OCI-LY7 (cell line): ENCODE results near the gene CNKSR2. TPM values are rescaled to one million over a fixed set of nuclear protein-coding genes. Genes with fewer than 3 reads are reported as not detected.

ENCODE experiments used
- BruUV-seq: library from RNA; stranded (reverse); fragments of 400-500 nt; replicated peaks from 2 replicates; lab custom pipeline; 2021; lab: Mats Ljungman, UMichigan
- CTCF ChIA-PET: fragments of 300-600 bp; sonication (Branson Sonifier 250); formaldehyde crosslinking; loops from one replicate; lab custom pipeline; 2022; ENCODE audit warnings: antibody characterized with exemption; ENCODE audit not compliant: unreplicated experiment; lab: Charles Lee
- POLR2A ChIA-PET: fragments of 300-600 bp; sonication (Branson Sonifier 250); formaldehyde crosslinking; loops from one replicate; lab custom pipeline; 2022; ENCODE audit warnings: antibody characterized with exemption; lab: Charles Lee
- DNase-seq: peaks from one replicate; pipeline ENCODE4 v3.0.0-alpha.2; 2015; ENCODE audit warnings: low spot score
- H2AFZ ChIP-seq: fragments of 200-600 bp; sonication (generic), shearing (Covaris generic); 2 replicates; pipeline ENCODE4 v1.6.1; 2014; ENCODE audit warnings: mild to moderate bottlenecking, antibody characterized with exemption, low read length, moderate library complexity
- H3K27ac ChIP-seq: fragments of 200-600 bp; sonication (generic); 2 replicates; pipeline ENCODE4 v1.5.1; 2014; ENCODE audit warnings: mixed run types, low read depth, mild to moderate bottlenecking, moderate library complexity, low read length, inconsistent platforms; ENCODE audit not compliant: poor library complexity, severe bottlenecking
- H3K36me3 ChIP-seq: fragments of 200-600 bp; sonication (generic); 2 replicates; pipeline ENCODE4 v1.6.1; 2014; ENCODE audit warnings: mild to moderate bottlenecking, antibody characterized with exemption, low read length, moderate library complexity, mixed read lengths; ENCODE audit not compliant: insufficient read depth
- H3K4me1 ChIP-seq: fragments of 200-600 bp; sonication (generic); 2 replicates; pipeline ENCODE4 v1.5.1; 2014; ENCODE audit warnings: mild to moderate bottlenecking, low read length; ENCODE audit not compliant: insufficient read depth, poor library complexity, severe bottlenecking
- H3K4me2 ChIP-seq: fragments of 200-600 bp; sonication (generic); 2 replicates; pipeline ENCODE4 v1.6.1; 2014; ENCODE audit warnings: mild to moderate bottlenecking, low read length
- H3K4me3 ChIP-seq: fragments of 200-600 bp; sonication (generic); 2 replicates; pipeline ENCODE4 v1.5.1; 2014; ENCODE audit warnings: mild to moderate bottlenecking, low read depth, low read length; ENCODE audit not compliant: poor library complexity, severe bottlenecking
- H3K79me2 ChIP-seq: fragments of 200-600 bp; sonication (generic); 2 replicates; pipeline ENCODE4 v1.6.1; 2016; ENCODE audit warnings: low read depth, mild to moderate bottlenecking, low read length, moderate library complexity, mixed read lengths; ENCODE audit not compliant: insufficient read depth
- H3K9me2 ChIP-seq: fragments of 200-600 bp; sonication (generic); 2 replicates; pipeline ENCODE4 v1.6.1; 2016; ENCODE audit warnings: mild to moderate bottlenecking, low read length, mixed read lengths; ENCODE audit not compliant: insufficient read depth
- H3K9me3 ChIP-seq: fragments of 200-600 bp; sonication (generic); 2 replicates; pipeline ENCODE4 v1.6.1; 2014; ENCODE audit warnings: mild to moderate bottlenecking, mixed run types, low read length, mixed read lengths
- H4K20me1 ChIP-seq: fragments of 200-600 bp; sonication (generic); 2 replicates; pipeline ENCODE4 v1.6.1; 2014; ENCODE audit warnings: mild to moderate bottlenecking, antibody characterized with exemption, low read length, moderate library complexity, mixed read lengths; ENCODE audit not compliant: insufficient read depth
- EZH2phosphoT487 ChIP-seq: fragments of 200-600 bp; sonication (generic); IDR thresholded peaks from 2 replicates; pipeline ENCODE4 v1.6.1; 2018; ENCODE audit warnings: low read depth, borderline replicate concordance, mild to moderate bottlenecking, mixed run types, antibody characterized with exemption, low read length, moderate library complexity, mixed read lengths
- intact Hi-C: fragments of 100-400 bp; cut with micrococcal nuclease; formaldehyde crosslinking; loops from one replicate; pipeline ENCODE4 v1.10.0; 2022; ENCODE audit not compliant: unreplicated experiment
- total RNA-seq, 2 experiments: library from RNA; depleted of rRNA in 1 of 2; stranded (reverse); fragments of >200 nt in 1 of 2; shearing (Covaris generic) in 1 of 2; gene quantifications; 2 replicates each; pipeline ENCODE4 v1.2.3, GENCODE V29; 2014 to 2022
- TF ChIP-seq, protein P1 (sequence below): fragments of 200-600 bp; sonication (generic); conservative IDR thresholded peaks from 2 replicates; pipeline ENCODE4 v1.5.1; 2014; ENCODE audit warnings: mild to moderate bottlenecking, antibody characterized with exemption, low read length, moderate library complexity, mixed read lengths

CNKSR2 gene
- total RNA-seq, 2 experiments from 2014 or later: not detected

DNA sequence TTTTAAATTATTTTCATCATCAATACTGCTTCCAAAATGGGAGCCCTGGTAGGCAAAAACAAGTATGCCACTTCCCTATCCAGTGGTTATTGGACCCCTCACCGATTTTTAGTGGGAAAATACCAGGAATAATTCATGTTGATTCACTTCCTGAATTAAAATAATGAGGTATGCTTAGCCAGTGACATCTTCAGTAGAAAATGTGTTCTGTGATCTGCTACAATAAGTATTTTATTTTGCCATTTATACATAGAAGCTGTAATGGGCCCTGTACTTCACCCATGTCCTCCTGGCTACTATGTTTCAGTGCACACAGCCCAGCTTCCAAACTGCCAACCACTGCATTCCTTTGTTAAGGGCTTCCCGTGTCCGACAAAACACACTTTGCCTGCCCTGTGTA lies 324.9 kb downstream of the CNKSR2 start:
- Histone ChIP-seq H3K4me1 (no peaks in the 10 kb centered on the region), H3K79me2 (no peaks in the 10 kb centered on the region), H2AFZ (no peak overlapping the region), H3K4me3 (no peak overlapping the region), H4K20me1 (no peaks in the 10 kb centered on the region), H3K9me3 (no peaks in the 10 kb centered on the region), H3K36me3 (no peaks in the 10 kb centered on the region), H3K9me2 (no peaks in the 10 kb centered on the region), H3K4me2 (no peak overlapping the region), H3K27ac (no peak overlapping the region)
- no peak for TF ChIP-seq EZH2phosphoT487
- TF ChIP-seq, protein P1, sequence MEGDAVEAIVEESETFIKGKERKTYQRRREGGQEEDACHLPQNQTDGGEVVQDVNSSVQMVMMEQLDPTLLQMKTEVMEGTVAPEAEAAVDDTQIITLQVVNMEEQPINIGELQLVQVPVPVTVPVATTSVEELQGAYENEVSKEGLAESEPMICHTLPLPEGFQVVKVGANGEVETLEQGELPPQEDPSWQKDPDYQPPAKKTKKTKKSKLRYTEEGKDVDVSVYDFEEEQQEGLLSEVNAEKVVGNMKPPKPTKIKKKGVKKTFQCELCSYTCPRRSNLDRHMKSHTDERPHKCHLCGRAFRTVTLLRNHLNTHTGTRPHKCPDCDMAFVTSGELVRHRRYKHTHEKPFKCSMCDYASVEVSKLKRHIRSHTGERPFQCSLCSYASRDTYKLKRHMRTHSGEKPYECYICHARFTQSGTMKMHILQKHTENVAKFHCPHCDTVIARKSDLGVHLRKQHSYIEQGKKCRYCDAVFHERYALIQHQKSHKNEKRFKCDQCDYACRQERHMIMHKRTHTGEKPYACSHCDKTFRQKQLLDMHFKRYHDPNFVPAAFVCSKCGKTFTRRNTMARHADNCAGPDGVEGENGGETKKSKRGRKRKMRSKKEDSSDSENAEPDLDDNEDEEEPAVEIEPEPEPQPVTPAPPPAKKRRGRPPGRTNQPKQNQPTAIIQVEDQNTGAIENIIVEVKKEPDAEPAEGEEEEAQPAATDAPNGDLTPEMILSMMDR: no peak
- BruUV-seq: no TSS peak
- DNase-seq: no peak
- POLR2A ChIA-PET: no interaction called here
- intact Hi-C loops: no loop called here
- CTCF ChIA-PET: no interaction called here

DNA sequence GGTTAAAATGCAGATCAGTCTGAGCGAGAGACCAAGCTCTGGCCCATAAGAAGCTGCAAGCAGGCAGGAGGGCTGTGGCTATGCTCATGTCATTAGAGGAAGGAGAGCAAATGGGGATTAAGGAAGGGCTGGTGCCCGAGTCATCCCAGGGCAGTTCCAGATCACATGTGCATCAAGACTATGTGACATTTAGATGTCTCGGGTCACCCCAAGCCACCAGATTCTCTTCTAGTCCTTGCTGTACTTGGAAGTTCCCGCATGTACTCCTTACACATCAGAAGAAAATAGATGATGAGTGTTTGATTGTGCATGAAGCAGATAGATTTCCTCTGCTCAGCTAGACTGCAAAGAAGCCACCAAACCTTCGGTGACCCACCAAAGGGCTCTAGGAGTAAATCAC lies 326.1 kb downstream of the CNKSR2 start:
- intact Hi-C loops: no loop called here
- CTCF ChIA-PET: no interaction called here
- no peak for DNase-seq
- Histone ChIP-seq H3K9me3 (no peaks in the 10 kb centered on the region), H4K20me1 (no peaks in the 10 kb centered on the region), H3K4me3 (no peak overlapping the region), H3K4me2 (no peak overlapping the region), H3K79me2 (no peaks in the 10 kb centered on the region), H3K36me3 (no peaks in the 10 kb centered on the region), H3K9me2 (no peaks in the 10 kb centered on the region), H3K27ac (no peak overlapping the region), H2AFZ (no peak overlapping the region), H3K4me1 (no peaks in the 10 kb centered on the region)
- POLR2A ChIA-PET: no interaction called here
- no TSS peak for BruUV-seq
- TF ChIP-seq, protein P1: no peak
- no peak for TF ChIP-seq EZH2phosphoT487

DNA sequence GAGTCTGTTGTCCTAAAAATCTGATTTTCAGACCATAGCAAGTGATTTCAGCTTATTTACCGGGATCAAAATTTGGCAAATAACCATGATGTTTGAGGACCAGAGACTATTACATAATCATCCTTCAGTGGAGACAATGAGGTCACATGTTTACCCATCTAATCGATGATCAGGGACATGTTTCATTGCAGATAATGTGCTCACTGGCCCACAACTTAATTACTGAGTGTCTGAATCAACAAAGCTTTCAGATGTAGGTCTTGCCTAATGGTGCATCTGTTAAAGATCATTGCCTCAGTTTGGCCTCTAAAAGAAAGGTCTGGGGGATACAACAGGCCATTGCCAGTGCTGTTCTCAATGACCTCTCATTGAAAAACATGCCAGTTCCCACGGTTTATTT lies 326.7 kb downstream of the CNKSR2 start:
- Histone ChIP-seq H4K20me1 (no peaks in the 10 kb centered on the region), H3K9me2 (no peaks in the 10 kb centered on the region), H3K9me3 (no peaks in the 10 kb centered on the region), H3K79me2 (no peaks in the 10 kb centered on the region), H3K4me1 (no peaks in the 10 kb centered on the region), H2AFZ (no peak overlapping the region), H3K27ac (no peak overlapping the region), H3K4me3 (no peak overlapping the region), H3K4me2 (no peak overlapping the region), H3K36me3 (no peaks in the 10 kb centered on the region)
- BruUV-seq: no TSS peak
- CTCF ChIA-PET: no interaction called here
- no peak for DNase-seq
- TF ChIP-seq EZH2phosphoT487: no peak
- TF ChIP-seq, protein P1: no peak
- intact Hi-C loops: no loop called here
- POLR2A ChIA-PET: no interaction called here
